Measurements from ENCODE around the gene RC3H1.

DNA sequence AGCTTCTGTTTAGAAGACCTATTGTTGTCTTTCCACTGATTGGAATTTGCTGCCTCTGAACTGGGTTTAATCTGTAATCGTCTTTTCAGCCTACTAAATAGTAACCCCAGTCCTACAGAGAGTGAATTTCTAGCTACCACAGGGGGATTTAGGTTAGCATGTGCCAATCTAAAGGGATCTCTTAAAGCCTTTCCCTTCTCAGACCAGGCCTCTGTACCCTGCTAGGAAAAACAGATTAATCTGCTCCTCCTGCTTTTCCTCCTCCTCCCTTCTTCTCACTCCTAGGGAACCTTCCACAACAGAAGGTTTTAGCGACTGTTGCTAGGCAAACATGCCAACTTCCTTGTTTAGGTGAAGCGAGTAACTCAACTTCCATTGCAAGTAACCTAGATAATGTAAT lies 1.3 kb upstream of the RC3H1 start:
- TF ChIP-seq POLR2AphosphoS5 (IDR thresholded peaks at IDR 0.05) (peak; percentile 82), CTCF (IDR thresholded peaks at IDR 0.05) (no peak), POLR2A (IDR thresholded peaks at IDR 0.05) (peak; percentile 20)
